ENCODE data around the gene GAD2.

GAD2 gene

DNA sequence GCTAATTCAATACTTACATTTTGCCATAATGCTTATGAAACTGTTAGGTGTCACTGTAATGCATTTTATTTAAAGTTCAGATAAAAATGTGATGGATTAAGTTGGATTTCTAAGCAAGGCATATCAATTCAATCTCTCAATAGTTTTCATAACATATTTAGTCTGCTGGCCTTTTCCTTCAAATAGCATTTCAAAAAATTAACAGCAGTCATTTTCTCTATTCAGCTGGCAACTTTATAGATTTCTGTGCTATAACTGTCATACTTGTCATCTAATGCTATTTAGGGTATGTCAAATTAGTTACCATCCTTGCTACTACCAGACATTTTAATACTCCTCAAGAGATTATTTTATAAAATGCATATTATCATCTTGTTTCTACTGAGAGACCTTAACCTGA, 4.3 kb downstream of the GAD2 start:
- no peak overlapping the region for H3K4me3 ChIP-seq (ENCODE audit: low read length)
- no peaks in the 10 kb centered on the region for H4K20me1 ChIP-seq (ENCODE audit: control insufficient read depth, insufficient read depth, low read depth, low read length)
- H3K27ac ChIP-seq (ENCODE audit: low read depth, low read length) = no peak overlapping the region
- no peaks in the 10 kb centered on the region for H3K79me2 ChIP-seq (ENCODE audit: control insufficient read depth, low read length)
- no peak overlapping the region for H3K4me2 ChIP-seq (ENCODE audit: low read length)
- H3K9me3 ChIP-seq (ENCODE audit: control insufficient read depth, insufficient read depth, low read length) = peaks cover 5% of the 10 kb centered on the region; the same call in 1 of the 2 replicates
- TF ChIP-seq EZH2phosphoT487 (IDR thresholded peaks at IDR 0.05; ENCODE audit: borderline replicate concordance, low read length) = no peak
- TF ChIP-seq, protein P1, sequence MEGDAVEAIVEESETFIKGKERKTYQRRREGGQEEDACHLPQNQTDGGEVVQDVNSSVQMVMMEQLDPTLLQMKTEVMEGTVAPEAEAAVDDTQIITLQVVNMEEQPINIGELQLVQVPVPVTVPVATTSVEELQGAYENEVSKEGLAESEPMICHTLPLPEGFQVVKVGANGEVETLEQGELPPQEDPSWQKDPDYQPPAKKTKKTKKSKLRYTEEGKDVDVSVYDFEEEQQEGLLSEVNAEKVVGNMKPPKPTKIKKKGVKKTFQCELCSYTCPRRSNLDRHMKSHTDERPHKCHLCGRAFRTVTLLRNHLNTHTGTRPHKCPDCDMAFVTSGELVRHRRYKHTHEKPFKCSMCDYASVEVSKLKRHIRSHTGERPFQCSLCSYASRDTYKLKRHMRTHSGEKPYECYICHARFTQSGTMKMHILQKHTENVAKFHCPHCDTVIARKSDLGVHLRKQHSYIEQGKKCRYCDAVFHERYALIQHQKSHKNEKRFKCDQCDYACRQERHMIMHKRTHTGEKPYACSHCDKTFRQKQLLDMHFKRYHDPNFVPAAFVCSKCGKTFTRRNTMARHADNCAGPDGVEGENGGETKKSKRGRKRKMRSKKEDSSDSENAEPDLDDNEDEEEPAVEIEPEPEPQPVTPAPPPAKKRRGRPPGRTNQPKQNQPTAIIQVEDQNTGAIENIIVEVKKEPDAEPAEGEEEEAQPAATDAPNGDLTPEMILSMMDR (IDR thresholded peaks at IDR 0.05; ENCODE audit: low read depth, low read length, poor library complexity, severe bottlenecking) = no peak
- H3K36me3 ChIP-seq (ENCODE audit: control insufficient read depth, low read length) = no peaks in the 10 kb centered on the region
- no peaks in the 10 kb centered on the region for H3K27me3 ChIP-seq (ENCODE audit: control insufficient read depth, low read length)
- peaks cover 18% of the 10 kb centered on the region for H3K4me1 ChIP-seq (ENCODE audit: control insufficient read depth, low read length)
- no peaks in the 10 kb centered on the region for H3K9me2 ChIP-seq (replicated peaks; ENCODE audit: control insufficient read depth, low read length)
- no peaks in the 10 kb centered on the region for H3F3A ChIP-seq (ENCODE audit: control insufficient read depth, insufficient read depth)

DNA sequence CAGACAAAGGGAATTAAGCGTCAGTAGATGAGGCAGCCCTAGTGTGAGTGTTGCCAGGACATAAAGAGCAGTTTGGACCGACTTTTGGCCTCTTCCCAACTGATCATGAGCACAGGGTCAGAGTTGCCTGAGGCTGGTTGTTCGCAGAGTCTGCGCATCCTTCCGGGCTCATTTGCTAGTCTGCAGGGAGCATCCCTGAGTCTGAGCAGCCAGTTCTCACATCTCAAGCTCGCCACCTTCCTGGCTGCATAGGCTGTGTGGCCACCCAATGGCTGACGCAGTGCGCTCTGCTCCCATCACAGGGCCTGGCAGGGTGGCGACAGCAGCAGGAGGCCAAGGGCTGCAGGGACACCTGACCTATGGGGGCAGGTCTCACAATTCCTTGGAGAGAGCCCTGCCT, 5.0 kb downstream of the GAD2 start:
- no peaks in the 10 kb centered on the region for H3K9me2 ChIP-seq (replicated peaks; ENCODE audit: control insufficient read depth, low read length)
- H3K4me3 ChIP-seq (ENCODE audit: low read length) = no peak overlapping the region
- H3K4me1 ChIP-seq (ENCODE audit: control insufficient read depth, low read length) = peaks cover 18% of the 10 kb centered on the region
- TF ChIP-seq, protein P1 (IDR thresholded peaks at IDR 0.05; ENCODE audit: low read depth, low read length, poor library complexity, severe bottlenecking) = no peak
- no peak for TF ChIP-seq EZH2phosphoT487 (IDR thresholded peaks at IDR 0.05; ENCODE audit: borderline replicate concordance, low read length)
- no peaks in the 10 kb centered on the region for H3F3A ChIP-seq (ENCODE audit: control insufficient read depth, insufficient read depth)
- no peaks in the 10 kb centered on the region for H4K20me1 ChIP-seq (ENCODE audit: control insufficient read depth, insufficient read depth, low read depth, low read length)
- no peaks in the 10 kb centered on the region for H3K27me3 ChIP-seq (ENCODE audit: control insufficient read depth, low read length)
- peaks cover 5% of the 10 kb centered on the region; the same call in 1 of the 2 replicates for H3K9me3 ChIP-seq (ENCODE audit: control insufficient read depth, insufficient read depth, low read length)
- no peaks in the 10 kb centered on the region for H3K79me2 ChIP-seq (ENCODE audit: control insufficient read depth, low read length)
- no peak overlapping the region for H3K27ac ChIP-seq (ENCODE audit: low read depth, low read length)
- H3K36me3 ChIP-seq (ENCODE audit: control insufficient read depth, low read length) = no peaks in the 10 kb centered on the region
- H3K4me2 ChIP-seq (ENCODE audit: low read length) = no peak overlapping the region

DNA sequence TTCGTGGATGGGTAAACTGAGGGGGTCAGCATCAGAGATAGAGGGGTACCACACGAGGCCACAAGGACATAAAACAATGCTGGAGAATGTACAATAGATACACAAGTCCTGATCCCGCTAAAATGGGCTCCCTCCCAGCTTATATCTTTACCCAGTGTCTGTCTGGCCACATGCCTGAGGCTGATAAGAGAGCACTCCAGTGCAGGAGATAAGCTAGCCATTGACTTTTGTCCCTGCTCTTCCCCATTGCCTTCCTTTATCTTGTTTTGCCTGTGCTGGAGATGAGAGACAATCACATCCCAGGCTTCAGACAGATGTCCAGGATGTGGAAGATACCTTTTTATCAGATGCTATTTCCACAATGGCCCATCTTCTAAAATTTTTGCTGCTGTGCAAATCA, 6.0 kb downstream of the GAD2 start:
- Histone ChIP-seq H3K27ac (ENCODE audit: low read depth, low read length) (no peak overlapping the region), H3K9me3 (ENCODE audit: control insufficient read depth, insufficient read depth, low read length) (no peaks in the 10 kb centered on the region), H4K20me1 (ENCODE audit: control insufficient read depth, insufficient read depth, low read depth, low read length) (no peaks in the 10 kb centered on the region), H3K4me3 (ENCODE audit: low read length) (no peak overlapping the region), H3F3A (ENCODE audit: control insufficient read depth, insufficient read depth) (no peaks in the 10 kb centered on the region), H3K27me3 (ENCODE audit: control insufficient read depth, low read length) (no peaks in the 10 kb centered on the region), H3K36me3 (ENCODE audit: control insufficient read depth, low read length) (no peaks in the 10 kb centered on the region), H3K79me2 (ENCODE audit: control insufficient read depth, low read length) (no peaks in the 10 kb centered on the region), H3K4me1 (ENCODE audit: control insufficient read depth, low read length) (peaks cover 18% of the 10 kb centered on the region), H3K9me2 (replicated peaks; ENCODE audit: control insufficient read depth, low read length) (no peaks in the 10 kb centered on the region), H3K4me2 (ENCODE audit: low read length) (no peak overlapping the region)
- no peak for TF ChIP-seq EZH2phosphoT487 (IDR thresholded peaks at IDR 0.05; ENCODE audit: borderline replicate concordance, low read length)
- TF ChIP-seq, protein P1 (IDR thresholded peaks at IDR 0.05; ENCODE audit: low read depth, low read length, poor library complexity, severe bottlenecking) = no peak

Measured in DOHH2 (cell line).